Measurements from ENCODE around the gene KCNE4.

DNA sequence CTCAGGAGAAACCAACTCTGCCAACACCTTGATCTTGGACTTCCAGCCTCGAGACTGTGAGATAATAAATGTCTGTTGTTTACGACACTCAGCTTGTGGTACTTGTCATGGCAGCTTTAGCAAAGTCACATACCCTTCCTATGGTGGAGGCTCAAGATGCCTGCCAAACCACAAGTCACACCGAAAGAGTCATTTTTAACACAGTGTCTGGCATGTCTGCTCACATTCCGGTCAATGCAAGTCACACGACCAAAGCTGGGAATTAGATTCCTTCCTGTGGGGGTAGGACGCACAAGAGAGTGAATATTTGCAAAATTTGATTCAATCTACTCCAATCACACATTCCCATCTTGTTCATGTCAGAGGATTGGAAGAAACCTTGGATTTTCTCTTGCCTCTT, 24.6 kb downstream of the KCNE4 start:
- TF ChIP-seq POLR2AphosphoS5 (IDR thresholded peaks at IDR 0.05) (no peak), EP300 (IDR thresholded peaks at IDR 0.05) (no peak)
- TF ChIP-seq, protein P1, sequence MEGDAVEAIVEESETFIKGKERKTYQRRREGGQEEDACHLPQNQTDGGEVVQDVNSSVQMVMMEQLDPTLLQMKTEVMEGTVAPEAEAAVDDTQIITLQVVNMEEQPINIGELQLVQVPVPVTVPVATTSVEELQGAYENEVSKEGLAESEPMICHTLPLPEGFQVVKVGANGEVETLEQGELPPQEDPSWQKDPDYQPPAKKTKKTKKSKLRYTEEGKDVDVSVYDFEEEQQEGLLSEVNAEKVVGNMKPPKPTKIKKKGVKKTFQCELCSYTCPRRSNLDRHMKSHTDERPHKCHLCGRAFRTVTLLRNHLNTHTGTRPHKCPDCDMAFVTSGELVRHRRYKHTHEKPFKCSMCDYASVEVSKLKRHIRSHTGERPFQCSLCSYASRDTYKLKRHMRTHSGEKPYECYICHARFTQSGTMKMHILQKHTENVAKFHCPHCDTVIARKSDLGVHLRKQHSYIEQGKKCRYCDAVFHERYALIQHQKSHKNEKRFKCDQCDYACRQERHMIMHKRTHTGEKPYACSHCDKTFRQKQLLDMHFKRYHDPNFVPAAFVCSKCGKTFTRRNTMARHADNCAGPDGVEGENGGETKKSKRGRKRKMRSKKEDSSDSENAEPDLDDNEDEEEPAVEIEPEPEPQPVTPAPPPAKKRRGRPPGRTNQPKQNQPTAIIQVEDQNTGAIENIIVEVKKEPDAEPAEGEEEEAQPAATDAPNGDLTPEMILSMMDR (IDR thresholded peaks at IDR 0.05): no peak

Data from suprapubic skin (tissue), 4 donors.